SK-N-SH treated with all-trans-retinoic acid at 6 μM for 48 hours (cell line): ENCODE results near the gene ARHGEF7.

ENCODE experiments used
- ESRRG ChIP-seq: fragments of 250-450 bp; sonication (Bioruptor Pico); IDR thresholded peaks from 2 replicates; pipeline ENCODE4 v1.6.1; 2021; ENCODE audit warnings: mild to moderate bottlenecking
- PATZ1 ChIP-seq: fragments of 250-450 bp; sonication (Bioruptor Pico); IDR thresholded peaks from 2 replicates; pipeline ENCODE4 v1.8.0; 2020; ENCODE audit warnings: mild to moderate bottlenecking, moderate library complexity, borderline replicate concordance
- POU6F1 ChIP-seq: fragments of 250-450 bp; sonication (Bioruptor Pico); IDR thresholded peaks from 2 replicates; pipeline ENCODE4 v1.8.0; 2021; ENCODE audit warnings: low read depth, mild to moderate bottlenecking, moderate library complexity, borderline replicate concordance
- RARB ChIP-seq: fragments of 250-450 bp; sonication (Bioruptor Pico); IDR thresholded peaks from 2 replicates; pipeline ENCODE4 v1.8.0; 2021; ENCODE audit warnings: mild to moderate bottlenecking, moderate library complexity
- SNAI2 ChIP-seq: fragments of 250-450 bp; sonication (Bioruptor Pico); IDR thresholded peaks from 2 replicates; pipeline ENCODE4 v1.5.0; 2020; ENCODE audit warnings: mild to moderate bottlenecking, moderate library complexity
- ZNF565 ChIP-seq: fragments of 450-650 bp; formaldehyde crosslinking; conservative IDR thresholded peaks from 2 replicates; pipeline ENCODE4 v1.5.0; 2020; ENCODE audit warnings: low read depth, mild to moderate bottlenecking, moderate library complexity
- ZNF8 ChIP-seq: fragments of 450-650 bp; formaldehyde crosslinking; IDR thresholded peaks from 2 replicates; pipeline ENCODE4 v1.5.0; 2020; ENCODE audit warnings: mild to moderate bottlenecking, moderate library complexity

- no peak for TF ChIP-seq ZNF8 (CRISPR knock-in tag)
- TF ChIP-seq PATZ1 (CRISPR knock-in tag) = no peak
- no peak for TF ChIP-seq RARB (CRISPR knock-in tag)
- no peak for TF ChIP-seq ESRRG (CRISPR knock-in tag)
- TF ChIP-seq SNAI2 (CRISPR knock-in tag) = no peak
- TF ChIP-seq POU6F1 = no peak
- TF ChIP-seq ZNF565 (CRISPR knock-in tag) = no peak
These were observed 167.9 kb downstream of the ARHGEF7 start for GRCh38 chr13:111282997-111283396.
